Mammary epithelial cell (primary cell): ENCODE data around the gene GPR151.

Experiments used
- EZH2 ChIP-seq: IDR thresholded peaks from 2 replicates; pipeline ENCODE4 v1.6.1; 2012; ENCODE audit warnings: low read length, inconsistent platforms, borderline replicate concordance
- TF ChIP-seq, protein P1 (sequence below), 2 donors: IDR thresholded peaks in 1 of 2; conservative IDR thresholded peaks in 1 of 2; 2 replicates each; pipeline ENCODE4 v1.5.1; 2011 to 2012; ENCODE audit warnings: inconsistent platforms in 2 of 2, low read length in 2 of 2, mild to moderate bottlenecking in 2 of 2, control low read depth in 1 of 2, low read depth in 1 of 2; ENCODE audit not compliant: insufficient read depth in 1 of 2; ENCODE audit errors: extremely low read depth in 1 of 2

DNA sequence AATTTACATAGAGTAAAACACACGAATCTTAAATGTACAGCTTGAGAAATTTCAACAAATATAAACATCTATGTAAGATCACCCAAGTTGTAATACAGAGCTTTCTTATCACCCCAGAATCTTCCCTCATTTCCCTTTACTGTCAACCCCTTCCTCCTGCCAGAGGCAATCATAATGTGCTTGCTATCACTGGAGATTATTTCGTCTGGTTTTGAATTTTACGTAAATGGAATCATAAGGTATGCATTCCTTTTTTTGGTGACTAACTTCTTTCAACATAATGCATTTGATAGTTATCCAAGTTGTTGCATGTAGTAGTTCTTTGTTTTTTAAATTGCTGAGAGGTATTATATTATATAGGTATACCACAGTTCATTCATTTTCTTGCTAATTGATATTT is 37.5 kb upstream of the GPR151 start:
- TF ChIP-seq, protein P1, sequence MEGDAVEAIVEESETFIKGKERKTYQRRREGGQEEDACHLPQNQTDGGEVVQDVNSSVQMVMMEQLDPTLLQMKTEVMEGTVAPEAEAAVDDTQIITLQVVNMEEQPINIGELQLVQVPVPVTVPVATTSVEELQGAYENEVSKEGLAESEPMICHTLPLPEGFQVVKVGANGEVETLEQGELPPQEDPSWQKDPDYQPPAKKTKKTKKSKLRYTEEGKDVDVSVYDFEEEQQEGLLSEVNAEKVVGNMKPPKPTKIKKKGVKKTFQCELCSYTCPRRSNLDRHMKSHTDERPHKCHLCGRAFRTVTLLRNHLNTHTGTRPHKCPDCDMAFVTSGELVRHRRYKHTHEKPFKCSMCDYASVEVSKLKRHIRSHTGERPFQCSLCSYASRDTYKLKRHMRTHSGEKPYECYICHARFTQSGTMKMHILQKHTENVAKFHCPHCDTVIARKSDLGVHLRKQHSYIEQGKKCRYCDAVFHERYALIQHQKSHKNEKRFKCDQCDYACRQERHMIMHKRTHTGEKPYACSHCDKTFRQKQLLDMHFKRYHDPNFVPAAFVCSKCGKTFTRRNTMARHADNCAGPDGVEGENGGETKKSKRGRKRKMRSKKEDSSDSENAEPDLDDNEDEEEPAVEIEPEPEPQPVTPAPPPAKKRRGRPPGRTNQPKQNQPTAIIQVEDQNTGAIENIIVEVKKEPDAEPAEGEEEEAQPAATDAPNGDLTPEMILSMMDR (conservative IDR thresholded peaks at IDR 0.05 in 1 of 2, IDR thresholded peaks at IDR 0.05 in 1 of 2; ENCODE audit: extremely low read depth in 1 of 2, insufficient read depth in 1 of 2, low read depth in 1 of 2, low read length in 2 of 2): no peak
- no peak for TF ChIP-seq EZH2
